ES-I3 (cell line): ENCODE results near the gene MTFR1L.

Experiments
- H3K36me3 ChIP-seq: 2 replicates; pipeline ENCODE4 v1.6.1; 2013; ENCODE audit warnings: mild to moderate bottlenecking, low read length, control low read depth, moderate library complexity; ENCODE audit not compliant: insufficient read depth
- H3K4me1 ChIP-seq: 2 replicates; pipeline ENCODE4 v1.6.1; 2013; ENCODE audit warnings: mild to moderate bottlenecking, control low read depth, low read length; ENCODE audit not compliant: insufficient read depth
- H3K9ac ChIP-seq: 2 replicates; pipeline ENCODE4 v1.6.1; 2013; ENCODE audit warnings: low read depth, mild to moderate bottlenecking, low read length, moderate library complexity
- H3K9me3 ChIP-seq: 2 replicates; pipeline ENCODE4 v1.6.1; 2013; ENCODE audit warnings: mild to moderate bottlenecking, low read length, moderate library complexity; ENCODE audit not compliant: control insufficient read depth, insufficient read depth

Gene MTFR1L

GRCh38 chr1:25876693-25877077 is 56.9 kb downstream of the MTFR1L start:
- Histone ChIP-seq H3K9ac (no peak overlapping the region), H3K36me3 (no peaks in the 10 kb centered on the region), H3K4me1 (peaks cover 12% of the 10 kb centered on the region; the same call in 1 of the 2 replicates), H3K9me3 (no peaks in the 10 kb centered on the region)

GRCh38 chr1:25877155-25877554 is 57.4 kb downstream of the MTFR1L start:
- Histone ChIP-seq H3K36me3 (no peaks in the 10 kb centered on the region), H3K4me1 (peaks cover 10% of the 10 kb centered on the region; the same call in 1 of the 2 replicates), H3K9me3 (no peaks in the 10 kb centered on the region), H3K9ac (no peak overlapping the region)

- H3K9ac ChIP-seq, result no peak overlapping the region
- H3K36me3 ChIP-seq, result no peaks in the 10 kb centered on the region
- no peaks in the 10 kb centered on the region for H3K9me3 ChIP-seq
- peaks cover 4% of the 10 kb centered on the region; the same call in 1 of the 2 replicates for H3K4me1 ChIP-seq
These were observed 58.9 kb downstream of the MTFR1L start for GRCh38 chr1:25878690-25879089.

GRCh38 chr1:25879675-25880074 is 59.9 kb downstream of the MTFR1L start:
- Histone ChIP-seq H3K9ac (no peak overlapping the region), H3K4me1 (peaks cover under 1% of the 10 kb centered on the region; the same call in 1 of the 2 replicates), H3K9me3 (no peaks in the 10 kb centered on the region)

GRCh38 chr1:25880518-25880917 is 60.8 kb downstream of the MTFR1L start:
- H3K9ac ChIP-seq, result no peak overlapping the region
- H3K36me3 ChIP-seq, result no peaks in the 10 kb centered on the region
- no peaks in the 10 kb centered on the region for H3K4me1 ChIP-seq
- no peaks in the 10 kb centered on the region for H3K9me3 ChIP-seq

More at GRCh38 chr1:25879675-25880074, 59.9 kb downstream of the MTFR1L start:
- H3K36me3 ChIP-seq, result no peaks in the 10 kb centered on the region

GRCh38 chr1:25881266-25881665 is 61.5 kb downstream of the MTFR1L start:
- Histone ChIP-seq H3K4me1 (no peaks in the 10 kb centered on the region), H3K36me3 (no peaks in the 10 kb centered on the region), H3K9ac (no peak overlapping the region), H3K9me3 (no peaks in the 10 kb centered on the region)
